Breast epithelium (tissue), 4 donors: ENCODE results near the gene DOP1B. TPM values are rescaled to one million over a fixed set of nuclear protein-coding genes. Genes with fewer than 3 reads are reported as not detected.
A peak's percentile ranks its signal among the peaks of the same experiment; 100 is the strongest.
"Not testable (repeated sequence)": the region's sequence is repeated elsewhere in the genome, so short reads cannot be mapped to it uniquely, and the experiment has no call there.

Experiments used
- DNase-seq, 2 donors: peaks; one replicate each; pipeline ENCODE4 v3.0.0-alpha.2; 2019; ENCODE audit warnings: low spot score in 2 of 2
- H3K27ac ChIP-seq, 2 donors: fragments of 200-600 bp; sonication (generic) in 1 of 2; one replicate each; pipeline ENCODE4 v1.5.1; 2016 to 2019; ENCODE audit warnings: mild to moderate bottlenecking in 1 of 2
- H3K27me3 ChIP-seq, 2 donors: fragments of 200-600 bp; sonication (generic) in 1 of 2; one replicate each; pipeline versions ENCODE4 v1.5.1 to v1.6.0; 2017 to 2019; ENCODE audit warnings: control low read depth in 1 of 2, mild to moderate bottlenecking in 1 of 2
- H3K36me3 ChIP-seq: fragments of 200-600 bp; one replicate; pipeline ENCODE4 v1.5.1; 2019
- H3K4me1 ChIP-seq, 2 donors: fragments of 200-600 bp; sonication (generic); one replicate each; pipeline ENCODE4 v1.5.1; 2016 to 2019; ENCODE audit warnings: control low read depth in 1 of 2
- H3K4me3 ChIP-seq, 3 donors: fragments of 200-600 bp; sonication (generic); 1 replicate in 2 of 3; 2 replicates in 1 of 3; pipeline ENCODE4 v1.5.1; 2016 to 2019; ENCODE audit warnings: mild to moderate bottlenecking in 3 of 3, moderate library complexity in 2 of 3
- H3K9me3 ChIP-seq, 2 donors: fragments of 200-600 bp; sonication (generic) in 1 of 2; one replicate each; pipeline ENCODE4 v1.5.1; 2016 to 2019; ENCODE audit warnings: control low read depth in 1 of 2
- POLR2A ChIP-seq: fragments of 450-650 bp; IDR thresholded peaks from one replicate; pipeline ENCODE4 v1.6.1; 2016; ENCODE audit warnings: antibody characterized with exemption, mild to moderate bottlenecking, moderate library complexity
- POLR2AphosphoS5 ChIP-seq, 3 donors: sonication (generic); formaldehyde crosslinking; IDR thresholded peaks; one replicate each; pipeline ENCODE4 v1.6.1; 2017; ENCODE audit warnings: antibody characterized with exemption in 3 of 3
- intact Hi-C: fragments of 100-400 bp; cut with DNase I; formaldehyde crosslinking; loops from one replicate; pipeline ENCODE4 v1.15.1; 2023; ENCODE audit warnings: low total_unique reads
- total RNA-seq, 3 donors: library from RNA; depleted of rRNA; stranded (reverse); fragments of >200 nt; gene quantifications; one replicate each; pipeline ENCODE4 v1.1.0, GENCODE V29; 2016
- TF ChIP-seq, protein P1 (sequence below), 3 donors: fragments of 450-650 bp; IDR thresholded peaks; one replicate each; pipeline ENCODE4 v1.5.1; 2016 to 2017; ENCODE audit warnings: antibody characterized with exemption in 3 of 3, mild to moderate bottlenecking in 3 of 3, moderate library complexity in 3 of 3

Gene DOP1B
- total RNA-seq, 3 donors from 2014 or later = 11.5 to 21.4 (median 19.7) TPM

DNA sequence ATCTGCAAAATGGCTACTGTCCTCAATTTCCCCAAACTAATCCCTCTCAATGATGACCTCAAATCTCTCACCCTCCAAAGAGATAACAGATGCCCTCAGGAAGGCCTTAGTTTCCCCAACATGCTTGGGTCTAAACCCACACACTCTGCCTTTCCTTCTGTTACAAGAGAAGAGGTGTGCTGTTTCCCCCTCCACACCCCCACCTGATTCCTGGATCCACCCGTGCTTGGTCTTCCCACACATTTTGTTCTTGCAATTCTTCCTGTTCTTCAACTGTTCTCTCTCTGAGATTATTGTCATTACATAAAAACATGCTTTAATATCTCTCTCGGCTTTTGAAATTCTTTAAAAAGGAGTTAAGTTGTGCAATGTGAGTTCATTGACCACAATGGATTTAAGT is 27.4 kb upstream of the DOP1B start:
- no peaks in the 10 kb centered on the region for H3K27me3 ChIP-seq
- peak overlapping the region; percentile 9 to 86 for H3K27ac ChIP-seq
- H3K4me1 ChIP-seq = no peaks in the 10 kb centered on the region
- intact Hi-C loops = no loop called here
- H3K36me3 ChIP-seq = no peaks in the 10 kb centered on the region
- no peaks in the 10 kb centered on the region for H3K9me3 ChIP-seq
- DNase-seq = peak in 1 of 2 donors; percentile 13
- H3K4me3 ChIP-seq = no peak overlapping the region
- TF ChIP-seq, protein P1, sequence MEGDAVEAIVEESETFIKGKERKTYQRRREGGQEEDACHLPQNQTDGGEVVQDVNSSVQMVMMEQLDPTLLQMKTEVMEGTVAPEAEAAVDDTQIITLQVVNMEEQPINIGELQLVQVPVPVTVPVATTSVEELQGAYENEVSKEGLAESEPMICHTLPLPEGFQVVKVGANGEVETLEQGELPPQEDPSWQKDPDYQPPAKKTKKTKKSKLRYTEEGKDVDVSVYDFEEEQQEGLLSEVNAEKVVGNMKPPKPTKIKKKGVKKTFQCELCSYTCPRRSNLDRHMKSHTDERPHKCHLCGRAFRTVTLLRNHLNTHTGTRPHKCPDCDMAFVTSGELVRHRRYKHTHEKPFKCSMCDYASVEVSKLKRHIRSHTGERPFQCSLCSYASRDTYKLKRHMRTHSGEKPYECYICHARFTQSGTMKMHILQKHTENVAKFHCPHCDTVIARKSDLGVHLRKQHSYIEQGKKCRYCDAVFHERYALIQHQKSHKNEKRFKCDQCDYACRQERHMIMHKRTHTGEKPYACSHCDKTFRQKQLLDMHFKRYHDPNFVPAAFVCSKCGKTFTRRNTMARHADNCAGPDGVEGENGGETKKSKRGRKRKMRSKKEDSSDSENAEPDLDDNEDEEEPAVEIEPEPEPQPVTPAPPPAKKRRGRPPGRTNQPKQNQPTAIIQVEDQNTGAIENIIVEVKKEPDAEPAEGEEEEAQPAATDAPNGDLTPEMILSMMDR (IDR thresholded peaks at IDR 0.05) = no peak
- no peak for TF ChIP-seq POLR2A
- TF ChIP-seq POLR2AphosphoS5 (IDR thresholded peaks at IDR 0.05) = no peak

GRCh38 chr21:36130414-36130762 is 26.2 kb upstream of the DOP1B start:
- H3K27me3 ChIP-seq, H3K9me3 ChIP-seq, intact Hi-C loops, H3K4me1 ChIP-seq, H3K36me3 ChIP-seq: not testable (repeated sequence)
- DNase-seq = peak in 1 of 2 donors; percentile 13
- H3K27ac ChIP-seq = peak overlapping the region; percentile 85 to 86
- H3K4me3 ChIP-seq = peak overlapping the region; percentile 42 to 68 (median 57)

DNA sequence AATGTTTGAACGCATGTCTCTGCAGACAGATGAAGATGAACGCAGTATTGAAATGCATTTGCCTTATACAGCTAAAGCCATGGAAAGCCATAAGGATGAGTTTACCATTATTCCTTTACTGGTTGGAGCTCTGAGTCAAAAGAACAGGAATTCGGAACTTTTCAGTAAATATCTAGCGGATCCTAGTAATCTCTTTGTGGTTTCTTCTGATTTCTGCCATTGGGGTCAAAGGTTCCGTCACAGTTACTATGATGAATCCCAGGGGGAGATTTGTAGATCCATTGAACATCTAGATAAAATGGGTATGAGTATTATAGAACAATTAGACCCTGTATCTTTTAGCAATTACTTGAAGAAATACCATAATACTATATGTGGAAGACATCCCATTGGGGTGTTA is 25.8 kb upstream of the DOP1B start:
- H3K27me3 ChIP-seq, H3K36me3 ChIP-seq, H3K9me3 ChIP-seq, DNase-seq, H3K27ac ChIP-seq, H3K4me3 ChIP-seq, intact Hi-C loops, H3K4me1 ChIP-seq: not testable (repeated sequence)

DNA sequence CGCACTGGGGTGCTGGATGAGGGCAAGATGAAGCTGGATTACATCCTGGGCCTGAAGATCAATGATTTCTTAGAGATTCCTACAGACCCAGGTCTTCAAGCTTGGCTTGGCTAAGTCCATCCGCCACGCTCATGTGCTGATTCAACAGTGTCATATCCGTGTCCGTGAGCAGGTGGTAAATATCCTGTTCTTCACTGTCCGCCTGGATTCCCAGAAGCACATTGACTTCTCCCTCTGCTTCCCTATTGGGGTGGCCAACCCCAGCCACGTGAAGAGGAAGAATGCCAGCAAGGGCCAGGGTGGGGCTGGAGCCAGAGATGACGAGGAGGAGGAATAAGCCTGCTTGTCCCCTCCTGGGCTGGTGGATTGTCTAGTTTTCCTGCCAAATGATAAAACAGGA is 23.9 kb upstream of the DOP1B start:
- Histone ChIP-seq H3K4me1 (no peaks in the 10 kb centered on the region), H3K27ac (peak overlapping the region in 1 of 2 donors; percentile 67), H3K27me3 (no peaks in the 10 kb centered on the region), H3K9me3 (no peaks in the 10 kb centered on the region), H3K4me3 (no peak overlapping the region), H3K36me3 (no peaks in the 10 kb centered on the region)
- intact Hi-C loops = no loop called here
- no peak for DNase-seq
- TF ChIP-seq, protein P1 (IDR thresholded peaks at IDR 0.05) = no peak
- TF ChIP-seq POLR2A (no peak), POLR2AphosphoS5 (IDR thresholded peaks at IDR 0.05) (peak in 2 of 3 donors; percentile 11 to 30)

GRCh38 chr21:36134803-36135390 is 21.7 kb upstream of the DOP1B start, which contains the start of gene CBR3:
Gene CBR3 (plus strand): TSS chr21:36135079. CDS start chr21:36135193, 114 bp downstream.
- DNase-seq = peak in 1 of 2 donors; percentile 48
- Histone ChIP-seq H3K27ac (peak within 1 kb of the TSS; percentile 85 to 93), H3K4me3 (peak within 1 kb of the TSS; percentile 77 to 95 (median 82)), H3K4me1 (no peaks in the 10 kb centered on the region), H3K27me3 (no peaks in the 10 kb centered on the region), H3K9me3 (no peaks in the 10 kb centered on the region), H3K36me3 (no peaks in the 10 kb centered on the region)
- intact Hi-C loops = no loop called here
- TF ChIP-seq, protein P1 (IDR thresholded peaks at IDR 0.05) = no peak
- peak in 1 of 3 donors; percentile 55 for TF ChIP-seq POLR2AphosphoS5 (IDR thresholded peaks at IDR 0.05)

- Histone ChIP-seq H3K4me3 (peak overlapping the region; percentile 77 to 95 (median 82)), H3K4me1 (no peaks in the 10 kb centered on the region), H3K27ac (peak overlapping the region; percentile 85 to 93), H3K36me3 (no peaks in the 10 kb centered on the region), H3K27me3 (no peaks in the 10 kb centered on the region), H3K9me3 (no peaks in the 10 kb centered on the region)
- peak; percentile 59 to 70 for DNase-seq
- TF ChIP-seq, protein P1 (IDR thresholded peaks at IDR 0.05) = no peak
- TF ChIP-seq POLR2AphosphoS5 (IDR thresholded peaks at IDR 0.05) (peak in 2 of 3 donors; percentile 31 to 53), POLR2A (no peak)
- intact Hi-C loops = no loop called here
Observed at GRCh38 chr21:36135391-36136102, 21.1 kb upstream of the DOP1B start.

DNA sequence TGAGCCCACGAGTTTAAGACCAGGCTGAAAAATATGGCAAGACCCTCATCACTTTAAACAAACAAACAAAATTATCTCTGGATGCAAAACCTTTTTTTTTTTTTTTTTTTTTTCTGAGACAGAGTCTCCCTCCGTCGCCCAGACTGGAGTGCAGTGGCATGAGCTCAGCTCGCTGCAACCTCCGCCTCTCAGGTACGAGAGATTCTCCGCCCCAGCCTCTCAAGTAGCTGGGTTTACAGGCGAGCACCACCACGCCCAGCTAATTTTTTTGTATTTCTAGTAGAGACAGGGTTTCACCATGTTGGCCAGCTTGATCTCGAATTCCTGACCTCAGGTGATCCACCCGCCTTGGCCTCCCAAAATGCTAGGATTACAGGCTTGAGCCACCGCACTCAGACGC is 16.8 kb upstream of the DOP1B start:
- H3K9me3 ChIP-seq, H3K36me3 ChIP-seq, intact Hi-C loops, H3K4me1 ChIP-seq, H3K27me3 ChIP-seq, DNase-seq, H3K27ac ChIP-seq, H3K4me3 ChIP-seq: not testable (repeated sequence)
